ENCODE measurements around the gene ZNF512. TPM values are rescaled to one million over a fixed set of nuclear protein-coding genes. Genes with fewer than 3 reads are reported as not detected.

ZNF512 gene
- total RNA-seq, 1 experiment from 2014 or later: 61.3 TPM

DNA sequence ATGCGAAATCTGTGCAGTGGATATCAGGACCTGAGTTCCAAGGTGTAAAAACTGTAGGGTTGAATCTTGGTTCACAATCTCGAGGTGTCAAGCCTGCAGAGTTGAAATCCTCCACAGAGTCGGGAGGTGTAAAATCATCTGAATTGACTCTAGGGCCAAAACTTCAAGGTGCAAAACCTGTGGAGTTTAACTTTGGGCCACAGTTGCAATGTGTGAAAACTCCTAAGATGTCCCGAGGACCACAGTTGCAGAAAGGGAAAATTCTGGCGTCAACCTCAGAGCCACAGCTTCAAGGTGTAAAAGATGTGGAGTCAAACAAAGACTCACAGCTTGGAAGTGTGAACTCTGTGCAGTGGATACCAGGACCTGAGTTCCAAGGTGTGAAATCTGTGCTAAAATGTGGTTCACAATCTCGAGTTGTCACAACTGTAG is 9.8 kb upstream of the ZNF512 start:
- peaks cover 6% of the 10 kb centered on the region for H3K9me3 ChIP-seq (ENCODE audit: low read depth, low read length, poor library complexity, severe bottlenecking)
- no peaks in the 10 kb centered on the region for H3K4me1 ChIP-seq (ENCODE audit: insufficient read depth, low read length, poor library complexity, severe bottlenecking)
- no peak for DNase-seq (ENCODE audit: low spot score)
- BruUV-seq (replicated peaks): no TSS peak
- intact Hi-C loops (cut with micrococcal nuclease; ENCODE audit: unreplicated experiment): no loop called here
- TF ChIP-seq CTCF (conservative IDR thresholded peaks at IDR 0.05; ENCODE audit: low read depth, low read length) (no peak), EZH2 (IDR thresholded peaks at IDR 0.05; ENCODE audit: borderline replicate concordance, low read depth, low read length, poor library complexity, severe bottlenecking) (no peak)
- H3K36me3 ChIP-seq (ENCODE audit: insufficient read depth, low read length, poor library complexity, severe bottlenecking): no peaks in the 10 kb centered on the region
- ChIA-PET POLR2A (ENCODE audit: low non-redundant PET) (no interaction called here), CTCF (no interaction called here)
- no peaks in the 10 kb centered on the region for H3K27me3 ChIP-seq (replicated peaks; ENCODE audit: insufficient read depth, low read depth, low read length, poor library complexity)
- no peak overlapping the region for H3K4me3 ChIP-seq (ENCODE audit: low read depth, low read length, poor library complexity, severe bottlenecking)
- no peak overlapping the region for H3K27ac ChIP-seq (ENCODE audit: low read depth, low read length, poor library complexity, severe bottlenecking)

DNA sequence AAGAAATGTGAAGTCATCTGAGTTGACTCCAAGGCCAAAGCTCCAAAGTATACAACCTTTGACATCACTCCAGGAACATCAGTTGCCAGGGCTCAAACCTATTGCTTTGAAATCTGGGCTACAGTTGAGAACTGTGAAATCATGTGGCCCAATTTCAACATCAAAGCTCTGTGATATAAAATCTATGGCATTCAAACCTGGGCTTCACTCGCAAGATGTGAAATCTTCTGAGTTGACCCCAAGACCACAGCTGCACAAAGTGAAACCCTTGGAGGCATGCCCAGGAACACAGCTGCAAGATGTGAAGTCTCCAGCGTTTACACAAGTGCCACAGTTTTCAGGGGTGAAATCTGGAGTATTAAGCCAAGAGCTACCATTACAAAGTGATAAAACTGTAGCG is 9.4 kb upstream of the ZNF512 start:
- Histone ChIP-seq H3K4me3 (ENCODE audit: low read depth, low read length, poor library complexity, severe bottlenecking) (no peak overlapping the region), H3K36me3 (ENCODE audit: insufficient read depth, low read length, poor library complexity, severe bottlenecking) (no peaks in the 10 kb centered on the region), H3K27ac (ENCODE audit: low read depth, low read length, poor library complexity, severe bottlenecking) (no peak overlapping the region), H3K4me1 (ENCODE audit: insufficient read depth, low read length, poor library complexity, severe bottlenecking) (no peaks in the 10 kb centered on the region), H3K27me3 (replicated peaks; ENCODE audit: insufficient read depth, low read depth, low read length, poor library complexity) (no peaks in the 10 kb centered on the region), H3K9me3 (ENCODE audit: low read depth, low read length, poor library complexity, severe bottlenecking) (peaks cover 6% of the 10 kb centered on the region)
- TF ChIP-seq EZH2 (IDR thresholded peaks at IDR 0.05; ENCODE audit: borderline replicate concordance, low read depth, low read length, poor library complexity, severe bottlenecking): no peak
- no peak for TF ChIP-seq CTCF (conservative IDR thresholded peaks at IDR 0.05; ENCODE audit: low read depth, low read length)
- intact Hi-C loops (cut with micrococcal nuclease; ENCODE audit: unreplicated experiment): no loop called here
- BruUV-seq (replicated peaks): no TSS peak
- CTCF ChIA-PET: no interaction called here
- POLR2A ChIA-PET (ENCODE audit: low non-redundant PET): no interaction called here
- DNase-seq (ENCODE audit: low spot score): no peak

DNA sequence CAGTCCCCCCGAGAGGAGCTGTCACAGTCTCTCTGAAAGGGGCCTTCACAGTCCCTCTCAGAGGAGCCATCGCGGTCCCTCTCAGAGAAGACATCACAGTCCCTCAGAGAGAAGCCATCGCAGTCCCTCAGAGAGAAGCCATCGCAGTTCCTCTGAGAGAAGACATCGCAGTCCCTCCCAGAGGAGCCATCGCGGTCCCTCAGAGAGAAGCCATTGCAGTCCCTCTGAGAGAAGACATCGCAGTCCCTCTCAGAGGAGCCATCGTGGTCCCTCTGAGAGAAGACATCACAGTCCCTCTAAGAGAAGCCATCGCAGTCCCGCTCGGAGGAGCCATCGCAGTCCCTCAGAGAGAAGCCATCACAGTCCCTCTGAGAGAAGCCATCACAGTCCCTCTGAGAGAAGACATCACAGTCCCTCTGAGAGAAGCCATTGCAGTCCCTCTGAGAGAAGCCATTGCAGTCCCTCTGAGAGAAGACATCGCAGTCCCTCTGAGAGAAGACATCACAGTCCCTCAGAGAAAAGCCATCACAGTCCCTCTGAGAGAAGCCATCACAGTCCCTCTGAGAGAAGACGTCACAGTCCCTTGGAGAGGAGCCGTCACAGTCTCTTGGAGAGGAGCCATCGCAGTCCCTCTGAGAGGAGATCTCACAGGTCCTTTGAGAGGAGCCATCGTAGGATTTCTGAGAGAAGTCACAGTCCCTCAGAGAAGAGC is 1.3 kb upstream of the ZNF512 start:
- no peak for DNase-seq (ENCODE audit: low spot score)
- TF ChIP-seq EZH2 (IDR thresholded peaks at IDR 0.05; ENCODE audit: borderline replicate concordance, low read depth, low read length, poor library complexity, severe bottlenecking) (no peak), CTCF (conservative IDR thresholded peaks at IDR 0.05; ENCODE audit: low read depth, low read length) (no peak)
- no peaks in the 10 kb centered on the region for H3K27me3 ChIP-seq (replicated peaks; ENCODE audit: insufficient read depth, low read depth, low read length, poor library complexity)
- ChIA-PET POLR2A (ENCODE audit: low non-redundant PET) (no interaction called here), CTCF (no interaction called here)
- H3K4me3 ChIP-seq (ENCODE audit: low read depth, low read length, poor library complexity, severe bottlenecking): no peak overlapping the region
- H3K4me1 ChIP-seq (ENCODE audit: insufficient read depth, low read length, poor library complexity, severe bottlenecking): peaks cover 8% of the 10 kb centered on the region
- H3K27ac ChIP-seq (ENCODE audit: low read depth, low read length, poor library complexity, severe bottlenecking): peak overlapping the region; percentile 72
- H3K36me3 ChIP-seq (ENCODE audit: insufficient read depth, low read length, poor library complexity, severe bottlenecking): no peaks in the 10 kb centered on the region
- BruUV-seq (replicated peaks): no TSS peak
- peaks cover 6% of the 10 kb centered on the region for H3K9me3 ChIP-seq (ENCODE audit: low read depth, low read length, poor library complexity, severe bottlenecking)
- intact Hi-C loops (cut with micrococcal nuclease; ENCODE audit: unreplicated experiment): no loop called here

Measured in A673 (cell line).